Activated naive CD8-positive, alpha-beta T cell (primary cell): ENCODE data around the gene SLIT1.

Experiments
- H3K27ac Mint-ChIP-seq: one replicate; pipeline ENCODE4 v1.8.0; 2021; ENCODE audit warnings: mixed read lengths
- H3K27me3 Mint-ChIP-seq: one replicate; pipeline ENCODE4 v1.8.0; 2021; ENCODE audit warnings: mixed read lengths
- H3K36me3 Mint-ChIP-seq: one replicate; pipeline ENCODE4 v1.8.0; 2021; ENCODE audit warnings: mixed read lengths
- H3K4me1 Mint-ChIP-seq: one replicate; pipeline ENCODE4 v1.8.0; 2021; ENCODE audit warnings: low read depth, mixed read lengths
- H3K4me3 Mint-ChIP-seq: one replicate; pipeline ENCODE4 v1.8.0; 2021; ENCODE audit warnings: mild to moderate bottlenecking, mixed read lengths
- H3K9me3 Mint-ChIP-seq: one replicate; pipeline ENCODE4 v1.8.0; 2021; ENCODE audit warnings: low read depth, mixed read lengths

Gene SLIT1

DNA sequence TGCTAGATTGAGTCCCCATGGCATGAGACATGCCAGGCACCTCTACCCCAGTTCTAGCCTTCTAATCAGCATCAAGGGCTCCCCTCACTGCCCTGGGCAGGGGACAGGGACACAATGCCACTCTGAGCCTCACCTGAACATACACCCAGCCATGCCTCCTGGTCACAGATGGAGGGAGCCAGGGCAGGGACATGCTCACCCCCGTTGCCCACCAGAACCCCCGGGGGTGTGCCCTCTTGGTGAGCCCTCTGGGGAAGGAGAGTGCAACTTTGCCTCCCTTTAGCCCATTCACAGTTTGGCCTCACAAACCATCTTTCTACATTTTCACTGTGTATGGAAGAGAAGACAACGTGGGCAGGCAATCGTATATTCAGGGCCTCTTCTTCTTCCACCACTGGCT, 186.4 kb downstream of the SLIT1 start:
- Mint-ChIP-seq H3K4me3 (no peak overlapping the region), H3K9me3 (no peaks in the 10 kb centered on the region), H3K27me3 (no peaks in the 10 kb centered on the region), H3K36me3 (no peaks in the 10 kb centered on the region), H3K27ac (no peak overlapping the region), H3K4me1 (no peaks in the 10 kb centered on the region)

DNA sequence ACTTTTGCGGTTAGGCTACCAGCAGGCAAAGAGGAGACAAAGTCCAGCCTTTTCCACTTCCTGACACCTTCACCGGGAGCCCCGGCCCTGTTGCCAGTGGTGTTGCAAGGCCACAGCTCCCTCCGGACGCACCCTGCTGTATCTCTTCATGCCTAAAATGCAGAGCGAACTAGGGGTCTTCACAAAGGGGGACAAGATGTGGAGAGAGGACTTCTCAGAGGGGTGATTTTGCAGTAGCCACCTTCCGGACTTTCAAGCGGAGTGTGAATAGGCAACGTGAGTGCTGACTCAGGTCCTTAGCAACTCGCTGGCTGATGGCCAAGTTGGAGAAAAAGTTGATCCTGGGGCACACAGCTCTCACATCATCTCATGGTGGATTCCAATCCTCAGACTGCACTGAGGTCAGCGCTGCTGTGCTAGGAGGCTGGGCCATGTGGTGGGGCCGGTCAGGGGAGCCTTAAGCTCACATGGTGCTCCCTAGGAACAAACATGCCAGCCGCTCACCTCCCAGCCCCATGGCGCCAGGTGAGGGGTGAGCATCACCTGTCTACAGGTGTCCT, 187.3 kb downstream of the SLIT1 start:
- Mint-ChIP-seq H3K27me3 (no peaks in the 10 kb centered on the region), H3K9me3 (no peaks in the 10 kb centered on the region), H3K4me3 (no peak overlapping the region), H3K27ac (no peak overlapping the region), H3K36me3 (no peaks in the 10 kb centered on the region), H3K4me1 (no peaks in the 10 kb centered on the region)

DNA sequence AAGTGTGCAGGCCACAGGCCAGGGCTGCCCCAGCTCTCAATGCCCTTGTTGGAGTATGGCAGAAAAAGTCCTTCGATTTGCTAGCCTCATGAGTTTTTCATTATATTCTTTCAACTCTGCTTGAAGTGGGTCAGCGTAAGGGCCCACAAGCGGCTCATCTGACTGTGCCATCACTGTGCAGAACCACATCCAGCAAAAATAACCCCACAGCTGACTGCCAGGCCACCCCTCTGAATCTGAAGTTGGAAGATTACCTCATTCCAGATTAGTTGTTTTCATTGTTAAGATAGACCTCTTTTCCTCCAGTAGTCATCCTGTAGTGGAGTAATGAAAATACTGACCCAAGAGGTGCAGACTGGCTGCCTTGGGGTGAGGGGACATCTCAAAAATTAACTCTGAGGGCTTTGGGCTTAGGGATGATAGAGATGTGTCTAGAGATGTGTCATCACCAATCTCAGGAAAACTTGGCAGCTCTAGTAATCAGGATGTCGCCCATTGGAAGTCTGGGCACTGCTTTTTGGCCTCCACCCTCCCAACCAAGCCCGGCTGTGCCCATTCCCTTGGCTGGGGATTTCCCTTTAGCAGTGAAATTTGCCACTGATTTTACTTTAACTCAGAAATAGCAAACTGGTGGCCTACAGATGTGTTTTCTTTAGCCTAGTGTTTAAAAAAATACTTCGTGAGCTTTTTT, 189.3 kb downstream of the SLIT1 start:
- Mint-ChIP-seq H3K4me1 (no peaks in the 10 kb centered on the region), H3K27ac (no peak overlapping the region), H3K27me3 (no peaks in the 10 kb centered on the region), H3K9me3 (no peaks in the 10 kb centered on the region), H3K4me3 (no peak overlapping the region), H3K36me3 (no peaks in the 10 kb centered on the region)

DNA sequence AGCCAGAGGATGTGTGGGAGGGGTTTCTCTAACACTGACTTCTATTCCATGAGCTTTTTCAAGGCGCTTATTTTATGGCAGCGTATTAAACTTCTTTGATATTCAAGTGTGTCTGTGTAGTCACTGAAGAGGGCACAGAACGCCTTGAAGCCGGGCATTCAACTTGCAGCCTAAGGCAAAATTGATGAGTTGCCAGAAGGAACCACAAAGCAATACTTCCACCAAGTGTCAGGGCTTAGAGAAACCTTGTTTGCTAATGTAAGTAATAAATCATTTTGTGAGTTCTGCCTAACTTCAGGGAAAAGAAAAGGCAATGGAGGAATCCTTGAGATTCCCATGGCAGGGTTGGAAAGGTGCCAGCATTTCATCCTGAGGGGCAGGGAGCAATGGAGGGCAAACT, 189.9 kb downstream of the SLIT1 start:
- no peak overlapping the region for H3K27ac Mint-ChIP-seq
- H3K27me3 Mint-ChIP-seq = no peaks in the 10 kb centered on the region
- no peak overlapping the region for H3K4me3 Mint-ChIP-seq
- no peaks in the 10 kb centered on the region for H3K9me3 Mint-ChIP-seq
- H3K4me1 Mint-ChIP-seq = no peaks in the 10 kb centered on the region
- H3K36me3 Mint-ChIP-seq = no peaks in the 10 kb centered on the region

DNA sequence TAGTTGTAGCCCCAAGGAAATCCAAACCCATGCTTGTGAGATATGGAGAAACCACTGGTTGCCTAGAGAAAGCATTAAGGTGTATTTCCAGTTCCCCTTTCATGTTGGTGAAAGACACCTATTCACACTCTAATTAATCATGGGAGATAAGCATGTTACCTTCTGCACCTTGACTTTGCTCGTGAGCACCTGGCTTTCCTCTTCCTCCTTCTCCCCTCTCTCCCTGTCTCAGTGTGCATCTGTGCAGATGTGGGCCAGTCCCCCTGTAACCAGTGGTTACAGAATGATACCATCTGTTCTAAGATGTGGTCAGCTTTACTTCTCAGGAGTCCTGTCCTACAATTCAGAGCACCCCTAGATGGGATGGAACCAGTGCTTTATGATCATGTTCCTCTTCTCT, 193.0 kb downstream of the SLIT1 start:
- Mint-ChIP-seq H3K9me3 (no peaks in the 10 kb centered on the region), H3K27me3 (no peaks in the 10 kb centered on the region), H3K27ac (no peak overlapping the region), H3K36me3 (peaks cover 2% of the 10 kb centered on the region), H3K4me1 (no peaks in the 10 kb centered on the region), H3K4me3 (no peak overlapping the region)

DNA sequence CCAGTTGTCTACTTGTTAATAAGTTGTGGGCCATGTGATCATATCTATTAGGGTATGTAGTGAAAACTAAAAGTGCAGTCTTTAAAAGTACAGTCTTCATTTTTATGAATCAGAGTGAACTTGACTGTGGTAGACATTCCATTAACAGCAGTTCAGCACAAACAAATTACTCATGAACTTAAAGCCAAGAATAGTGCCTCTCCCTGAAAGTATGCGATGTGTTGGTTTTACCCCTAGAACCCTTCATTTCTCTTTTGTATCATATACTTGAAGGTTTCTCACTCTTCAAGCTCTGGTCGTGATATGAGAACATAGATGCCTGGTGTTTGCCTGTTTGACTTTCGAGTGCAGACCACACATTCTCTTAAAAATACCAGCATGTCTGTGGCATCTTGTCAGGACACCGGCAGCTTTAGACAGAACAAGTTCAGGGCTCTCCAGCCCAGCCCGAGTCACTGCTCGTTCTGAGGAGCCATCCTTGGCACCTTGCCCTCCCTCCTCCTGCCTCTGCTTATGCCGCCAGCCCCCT, 194.4 kb downstream of the SLIT1 start:
- Mint-ChIP-seq H3K36me3 (peaks cover 8% of the 10 kb centered on the region), H3K27me3 (no peaks in the 10 kb centered on the region), H3K27ac (no peak overlapping the region), H3K4me3 (no peak overlapping the region), H3K9me3 (no peaks in the 10 kb centered on the region), H3K4me1 (no peaks in the 10 kb centered on the region)

DNA sequence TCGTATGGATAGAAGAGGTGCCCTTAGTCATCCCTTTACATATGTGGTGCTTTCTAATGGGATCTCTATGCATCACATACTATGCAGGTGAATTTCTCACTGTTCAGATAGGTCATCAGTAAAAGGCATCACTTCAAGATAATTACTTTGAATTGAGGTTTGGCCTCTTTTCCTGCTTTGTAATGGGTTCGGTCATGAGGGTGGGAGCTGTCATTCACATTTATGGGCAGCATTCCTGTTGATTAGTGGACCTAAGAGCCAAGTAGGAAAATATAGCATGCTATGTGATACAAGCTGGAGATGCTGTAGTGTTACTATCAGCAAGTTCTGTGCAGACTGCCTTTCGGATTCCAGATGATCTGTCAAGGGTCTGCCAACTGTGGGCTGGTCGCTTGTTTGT, 197.3 kb downstream of the SLIT1 start:
- Mint-ChIP-seq H3K9me3 (no peaks in the 10 kb centered on the region), H3K36me3 (peaks cover 9% of the 10 kb centered on the region), H3K4me1 (peaks cover 9% of the 10 kb centered on the region), H3K27ac (no peak overlapping the region), H3K4me3 (no peak overlapping the region), H3K27me3 (no peaks in the 10 kb centered on the region)

DNA sequence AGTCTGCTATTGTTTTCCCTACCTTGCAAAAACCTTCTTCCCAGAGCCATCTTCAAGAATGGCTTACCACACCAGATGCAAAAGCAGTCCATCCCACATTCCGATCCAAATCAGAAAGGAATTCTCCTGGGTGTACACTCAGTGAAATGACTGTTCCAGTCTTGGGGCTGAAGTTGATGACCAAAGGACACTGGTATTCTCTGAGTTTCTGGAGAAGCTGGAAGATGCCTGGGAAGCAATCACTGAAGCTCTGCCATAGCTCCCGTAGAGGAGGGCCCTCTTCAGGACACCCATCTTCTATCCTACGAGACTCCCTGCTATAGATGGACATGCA, 197.9 kb downstream of the SLIT1 start:
- no peak overlapping the region for H3K4me3 Mint-ChIP-seq
- no peaks in the 10 kb centered on the region for H3K27me3 Mint-ChIP-seq
- H3K4me1 Mint-ChIP-seq = peaks cover 9% of the 10 kb centered on the region
- no peak overlapping the region for H3K27ac Mint-ChIP-seq
- no peaks in the 10 kb centered on the region for H3K9me3 Mint-ChIP-seq
- peaks cover 11% of the 10 kb centered on the region for H3K36me3 Mint-ChIP-seq

DNA sequence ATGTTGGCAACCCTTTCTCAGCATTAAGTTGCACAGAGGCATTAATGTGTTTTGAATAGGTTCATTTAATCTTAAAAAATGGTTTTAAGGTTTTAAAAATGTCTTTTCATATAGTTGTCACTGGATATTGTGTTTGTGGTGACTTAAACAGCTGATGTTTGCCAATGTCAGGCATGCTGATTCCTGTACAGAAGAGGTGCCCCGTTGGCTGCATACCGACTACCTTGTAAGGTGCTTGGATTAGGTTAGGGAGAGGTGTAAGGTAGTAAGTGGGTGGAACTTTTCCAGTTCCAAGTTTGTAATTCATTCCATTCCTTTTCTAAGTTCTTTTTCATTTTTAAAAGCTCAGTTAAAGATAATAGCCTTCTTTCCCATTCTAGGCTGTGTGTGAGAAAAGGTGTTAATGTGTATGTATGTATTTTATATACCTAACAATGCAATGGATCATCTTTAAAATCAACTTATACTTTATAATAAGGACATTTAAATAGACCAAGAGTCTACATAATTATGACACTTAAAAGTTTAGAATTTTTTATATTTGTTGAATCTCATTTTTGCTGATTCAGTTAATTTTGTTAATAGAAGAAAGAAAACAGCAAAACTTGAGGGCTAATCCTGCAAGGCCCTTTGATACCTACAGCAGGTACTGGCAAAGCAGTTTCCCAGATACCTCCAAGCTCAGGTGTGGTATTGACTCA, 198.5 kb downstream of the SLIT1 start:
- H3K27ac Mint-ChIP-seq = no peak overlapping the region
- peaks cover 12% of the 10 kb centered on the region for H3K36me3 Mint-ChIP-seq
- H3K9me3 Mint-ChIP-seq = no peaks in the 10 kb centered on the region
- H3K4me3 Mint-ChIP-seq = no peak overlapping the region
- no peaks in the 10 kb centered on the region for H3K27me3 Mint-ChIP-seq
- peaks cover 9% of the 10 kb centered on the region for H3K4me1 Mint-ChIP-seq

DNA sequence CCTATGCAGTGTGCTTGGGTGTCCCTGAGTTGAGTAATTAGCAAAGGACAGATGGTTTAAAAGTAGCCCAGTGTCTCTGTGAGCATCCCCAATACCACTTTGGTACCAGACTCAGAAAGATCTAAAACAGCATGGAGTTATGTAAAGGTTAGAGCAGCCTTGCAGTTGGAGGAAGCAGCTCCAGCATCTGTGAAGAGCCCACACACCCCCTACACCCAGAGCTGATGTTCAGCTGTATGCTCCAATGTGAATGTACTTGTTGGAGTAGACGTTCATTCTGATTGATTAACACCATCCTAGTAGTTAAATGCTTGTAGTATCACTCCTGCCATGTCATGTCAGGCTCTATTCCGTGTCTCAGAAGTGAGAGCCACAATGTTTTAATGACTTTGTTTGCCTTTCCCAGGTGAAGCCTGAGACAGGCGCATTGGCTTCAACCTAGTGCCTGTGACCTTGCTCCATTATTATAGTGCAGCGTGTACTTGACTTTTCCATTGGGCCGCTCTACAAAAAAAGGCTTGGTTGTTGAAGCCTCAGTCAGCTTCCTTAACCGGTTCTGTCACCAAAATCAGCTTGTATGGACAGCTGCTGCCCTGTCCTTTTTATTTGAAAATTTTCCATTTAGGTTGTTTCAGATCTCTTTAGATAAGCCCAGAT, 199.4 kb downstream of the SLIT1 start:
- peaks cover 18% of the 10 kb centered on the region for H3K36me3 Mint-ChIP-seq
- H3K9me3 Mint-ChIP-seq = no peaks in the 10 kb centered on the region
- H3K4me1 Mint-ChIP-seq = peaks cover 9% of the 10 kb centered on the region
- H3K27me3 Mint-ChIP-seq = no peaks in the 10 kb centered on the region
- no peak overlapping the region for H3K27ac Mint-ChIP-seq
- no peak overlapping the region for H3K4me3 Mint-ChIP-seq

DNA sequence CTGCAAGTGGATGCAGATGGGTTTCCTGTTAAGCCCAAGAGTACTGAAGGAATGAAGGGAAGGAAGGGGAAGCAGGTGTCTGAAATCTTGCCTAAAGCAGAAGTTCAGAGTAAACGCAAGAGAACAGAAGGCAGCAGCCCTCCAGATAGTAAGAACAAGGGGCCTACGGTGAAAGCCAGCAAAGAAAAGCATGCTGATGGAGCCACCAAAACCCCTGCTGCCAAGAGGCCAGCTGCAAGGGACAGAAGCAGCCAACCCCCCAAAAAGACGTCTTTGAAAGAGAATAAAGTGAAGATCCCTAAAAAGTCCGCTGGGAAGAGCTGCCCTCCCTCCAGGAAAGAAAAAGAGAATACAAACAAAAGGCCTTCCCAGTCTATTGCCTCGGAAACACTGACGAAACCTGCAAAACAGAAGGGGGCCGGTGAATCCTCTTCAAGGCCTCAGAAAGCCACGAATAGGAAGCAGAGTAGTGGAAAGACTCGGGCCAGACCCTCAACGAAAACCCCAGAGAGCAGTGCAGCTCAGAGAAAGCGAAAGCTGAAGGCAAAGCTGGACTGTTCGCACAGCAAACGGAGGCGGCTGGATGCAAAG, 201.1 kb downstream of the SLIT1 start:
- H3K36me3 Mint-ChIP-seq = peaks cover 19% of the 10 kb centered on the region
- H3K27ac Mint-ChIP-seq = no peak overlapping the region
- no peaks in the 10 kb centered on the region for H3K9me3 Mint-ChIP-seq
- H3K4me3 Mint-ChIP-seq = no peak overlapping the region
- H3K4me1 Mint-ChIP-seq = peaks cover 9% of the 10 kb centered on the region
- H3K27me3 Mint-ChIP-seq = no peaks in the 10 kb centered on the region

DNA sequence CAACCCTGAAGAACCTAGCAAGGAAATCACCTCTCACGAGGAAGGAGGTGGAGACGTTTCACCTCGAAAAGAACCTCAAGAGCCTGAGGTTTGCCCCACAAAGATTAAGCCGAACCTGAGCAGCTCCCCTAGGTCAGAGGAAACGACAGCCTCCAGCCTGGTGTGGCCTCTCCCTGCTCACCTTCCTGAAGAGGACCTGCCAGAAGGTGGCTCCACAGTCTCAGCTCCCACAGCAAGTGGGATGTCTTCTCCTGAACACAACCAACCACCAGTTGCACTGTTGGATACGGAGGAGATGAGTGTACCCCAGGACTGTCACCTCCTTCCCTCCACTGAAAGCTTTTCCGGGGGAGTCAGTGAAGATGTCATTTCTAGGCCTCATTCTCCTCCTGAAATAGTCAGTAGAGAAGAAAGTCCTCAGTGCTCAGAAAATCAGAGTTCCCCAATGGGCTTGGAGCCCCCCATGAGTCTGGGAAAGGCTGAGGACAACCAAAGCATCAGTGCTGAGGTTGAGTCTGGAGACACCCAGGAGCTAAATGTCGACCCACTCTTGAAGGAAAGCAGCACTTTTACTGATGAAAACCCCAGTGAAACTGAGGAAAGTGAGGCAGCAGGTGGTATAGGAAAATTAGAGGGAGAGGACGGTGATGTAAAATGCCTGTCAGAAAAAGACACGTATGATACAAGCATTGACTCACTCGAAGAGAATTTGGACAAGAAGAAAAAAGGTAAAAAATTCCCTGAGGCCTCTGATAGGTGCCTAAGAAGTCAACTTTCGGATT, 203.4 kb downstream of the SLIT1 start:
- no peak overlapping the region for H3K27ac Mint-ChIP-seq
- peaks cover 21% of the 10 kb centered on the region for H3K36me3 Mint-ChIP-seq

DNA sequence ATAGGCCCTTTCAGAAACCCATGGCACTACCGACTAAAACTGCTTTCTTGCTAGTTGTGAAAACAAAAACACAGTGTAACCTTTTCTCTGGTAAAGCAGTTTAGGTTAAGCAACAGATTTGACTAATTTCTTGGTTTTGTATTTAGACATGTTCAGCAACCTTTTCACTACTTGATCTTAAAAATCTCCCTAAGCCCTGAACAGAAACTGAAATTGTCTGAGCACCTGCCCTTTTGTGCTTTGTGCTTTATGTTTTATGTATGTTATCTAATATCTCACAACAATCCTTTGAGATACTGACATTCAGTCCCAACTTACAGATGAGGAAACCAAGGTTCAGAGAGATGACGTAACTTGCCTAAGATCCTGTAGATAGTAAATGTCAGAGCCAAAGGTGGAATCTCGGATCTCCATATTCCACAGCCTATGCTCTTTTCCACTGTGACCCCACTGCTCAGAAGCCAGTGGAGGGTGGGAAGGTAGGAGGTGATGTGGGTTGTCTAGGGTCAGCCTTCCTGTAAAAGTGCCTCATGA, 207.1 kb downstream of the SLIT1 start:
- no peaks in the 10 kb centered on the region for H3K9me3 Mint-ChIP-seq
- no peak overlapping the region for H3K27ac Mint-ChIP-seq
- H3K4me1 Mint-ChIP-seq = peaks cover 6% of the 10 kb centered on the region
- H3K27me3 Mint-ChIP-seq = no peaks in the 10 kb centered on the region
- peaks cover 14% of the 10 kb centered on the region for H3K36me3 Mint-ChIP-seq
- H3K4me3 Mint-ChIP-seq = no peak overlapping the region

More for the DNA sequence above, 203.4 kb downstream of the SLIT1 start:
- no peak overlapping the region for H3K4me3 Mint-ChIP-seq
- H3K9me3 Mint-ChIP-seq = no peaks in the 10 kb centered on the region
- no peaks in the 10 kb centered on the region for H3K27me3 Mint-ChIP-seq
- peaks cover 13% of the 10 kb centered on the region for H3K4me1 Mint-ChIP-seq

DNA sequence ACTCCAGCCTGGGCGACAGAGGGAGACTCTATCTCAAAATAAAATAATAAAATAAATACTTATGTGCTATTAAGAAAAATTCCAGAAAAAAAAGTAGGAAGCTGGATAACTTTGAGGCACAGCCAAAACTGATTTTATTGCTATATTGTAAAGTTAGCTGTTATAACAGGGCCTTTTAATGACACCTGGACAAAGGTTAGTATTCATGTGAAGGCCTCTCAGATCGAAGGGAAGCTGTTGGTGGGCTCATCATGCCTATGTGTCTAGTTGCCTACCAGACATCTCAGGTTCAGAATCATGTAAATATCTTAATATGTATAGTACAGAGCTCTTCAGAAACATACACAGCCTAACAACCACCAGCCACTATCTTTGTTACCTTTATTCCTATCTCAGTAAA, 210.6 kb downstream of the SLIT1 start:
- Mint-ChIP-seq H3K9me3 (no peaks in the 10 kb centered on the region), H3K4me3 (no peak overlapping the region), H3K27ac (no peak overlapping the region), H3K27me3 (no peaks in the 10 kb centered on the region), H3K4me1 (peaks cover 5% of the 10 kb centered on the region), H3K36me3 (peaks cover 3% of the 10 kb centered on the region)
